Hippocampal formation (tissue), 2 donors: ENCODE measurements around the gene EXOSC1.
"Not testable (repeated sequence)": the region's sequence is repeated elsewhere in the genome, so short reads cannot be mapped to it uniquely, and the experiment has no call there.

Experiments
- DNase-seq, 2 donors: peaks; one replicate each; lab custom pipeline; 2025; lab: John Stamatoyannopoulos, UW

The EXOSC1 gene

GRCh38 chr10:97407952-97408248, 37.9 kb downstream of the EXOSC1 start:
- DNase-seq, result no peak

GRCh38 chr10:97407211-97407951, 38.4 kb downstream of the EXOSC1 start:
- DNase-seq, result peak; percentile 36 to 80

- DNase-seq, result not testable (repeated sequence)
Observed at GRCh38 chr10:97406483-97406882, 39.3 kb downstream of the EXOSC1 start.

GRCh38 chr10:97406064-97406463, 39.7 kb downstream of the EXOSC1 start:
- DNase-seq, result peak in 1 of 2 donors; percentile 15

GRCh38 chr10:97404044-97404443, 41.8 kb downstream of the EXOSC1 start:
- DNase-seq, result no peak

GRCh38 chr10:97401455-97401919, 44.3 kb downstream of the EXOSC1 start:
- DNase-seq, result no peak

- DNase-seq, result peak; percentile 79 to 89
Observed at GRCh38 chr10:97400665-97401454, 44.9 kb downstream of the EXOSC1 start, which contains the start of gene RRP12. TSS of gene RRP12 (minus strand) at chr10:97401340. CDS start at chr10:97401231, 109 bp downstream.

GRCh38 chr10:97399843-97400545, 45.8 kb downstream of the EXOSC1 start:
- no peak for DNase-seq

GRCh38 chr10:97396056-97396455, 49.8 kb downstream of the EXOSC1 start:
- DNase-seq, result no peak

- no peak for DNase-seq
Observed at GRCh38 chr10:97393034-97393573, 52.7 kb downstream of the EXOSC1 start.

- no peak for DNase-seq
Observed at GRCh38 chr10:97390091-97390490, 55.7 kb downstream of the EXOSC1 start.

- DNase-seq, result no peak
Observed at GRCh38 chr10:97388152-97388551, 57.7 kb downstream of the EXOSC1 start.
